ENCODE results near the gene NHSL2. TPM values are rescaled to one million over a fixed set of nuclear protein-coding genes. Genes with fewer than 3 reads are reported as not detected.

Gene NHSL2
- 0.26 and 0.32 TPM in 2 replicates for total RNA-seq

GRCh38 chrX:71910643-71910985 lies at the start of gene NHSL2:
NHSL2 (plus strand) TSS chrX:71910845.

GRCh38 chrX:72131317-72132294 lies 221.0 kb downstream of the NHSL2 start, which contains the start of gene RTL5:
RTL5 (minus strand) TSS chrX:72131915.

GRCh38 chrX:72181178-72182125 lies 270.8 kb downstream of the NHSL2 start, which contains the start of gene PIN4:
PIN4 (plus strand) TSS chrX:72181757; CDS start chrX:72181786, 29 bp downstream.

Small RNA genes lying within 50 kb of the gene (small RNA-seq; reads per million reads assigned to genes)
- not detected for gene RNU6-1078P

Other genes starting within 250 kb of the NHSL2 start
- not detected in 2 replicates for gene CXorf49, start 192.6 kb upstream of the NHSL2 start, total RNA-seq
- not detected in 2 replicates for gene CXorf49B, start 147.5 kb upstream of the NHSL2 start, total RNA-seq
- gene RTL5, start 221.1 kb downstream of the NHSL2 start, total RNA-seq = 0.91 and 1.1 TPM in 2 replicates

Measured in articular chondrocyte of knee joint (primary cell).